MM.1S (cell line): ENCODE measurements around the gene HEBP2.

Experiments
- CTCF ChIP-seq: fragments of 300-600 bp; sonication (generic); IDR thresholded peaks from 2 replicates; pipeline ENCODE4 v1.5.1; 2016; ENCODE audit warnings: antibody characterized with exemption, low read length, mixed read lengths
- EZH2 ChIP-seq: fragments of 300-600 bp; sonication (generic); optimal IDR thresholded peaks from 2 replicates; pipeline ENCODE3; 2017; ENCODE audit warnings: low read depth, mild to moderate bottlenecking, antibody characterized with exemption, low read length, mixed read lengths

- no peak for TF ChIP-seq CTCF
- TF ChIP-seq EZH2, result no peak
Measured at GRCh38 chr6:138443979-138444378, 40.0 kb downstream of the HEBP2 start.
